Right lobe of liver (tissue), 6 donors: Measurements from ENCODE around the gene TEF. TPM values are rescaled to one million over a fixed set of nuclear protein-coding genes. Genes with fewer than 3 reads are reported as not detected.

Experiments used
- ATAC-seq, 4 donors: fragments of 200-7000 bp; cut with Tn5 transposase; one replicate each; pipeline ENCODE4 v1.9.1; 2020; ENCODE audit warnings: mild to moderate bottlenecking in 4 of 4, moderate library complexity in 4 of 4
- DNase-seq, 3 donors: peaks; one replicate each; pipeline ENCODE4 v3.0.0-alpha.2; 2020
- H3K27ac ChIP-seq, 3 donors: fragments of 200-600 bp; one replicate each; pipeline ENCODE4 v1.8.0; 2022
- H3K27me3 ChIP-seq, 2 donors: fragments of 200-600 bp; one replicate each; pipeline ENCODE4 v1.8.0; 2022
- H3K36me3 ChIP-seq, 4 donors: fragments of 200-600 bp; sonication (generic) in 1 of 4; one replicate each; pipeline versions ENCODE4 v1.5.1 to v1.8.0; 2017 to 2022; ENCODE audit warnings: control low read depth in 1 of 4
- H3K4me1 ChIP-seq, 4 donors: fragments of 200-600 bp; sonication (generic) in 1 of 4; one replicate each; pipeline versions ENCODE4 v1.5.1 to v1.8.0; 2017 to 2022; ENCODE audit warnings: control low read depth in 1 of 4
- H3K4me3 ChIP-seq, 3 donors: fragments of 200-600 bp; one replicate each; pipeline ENCODE4 v1.8.0; 2022
- H3K9me3 ChIP-seq, 4 donors: fragments of 200-600 bp; sonication (generic) in 1 of 4; one replicate each; pipeline versions ENCODE4 v1.5.1 to v1.8.0; 2017 to 2022; ENCODE audit warnings: control low read depth in 1 of 4
- CTCF ChIP-seq, 4 donors: fragments of 200-600 bp in 3 of 4; fragments of 450-650 bp in 1 of 4; IDR thresholded peaks; one replicate each; pipeline versions ENCODE4 v1.5.1 to v1.8.0; 2016 to 2022; ENCODE audit warnings: antibody characterized with exemption in 4 of 4, mild to moderate bottlenecking in 2 of 4
- POLR2A ChIP-seq: fragments of 450-650 bp; IDR thresholded peaks from one replicate; pipeline ENCODE4 v1.6.1; 2017; ENCODE audit warnings: antibody characterized with exemption, mild to moderate bottlenecking
- WGBS: methylation state at CpG from one replicate; pipeline ENCODE4 v1.1.6; 2018; ENCODE audit warnings: low coverage, low lambda C conversion rate; ENCODE audit not compliant: insufficient coverage; ENCODE audit errors: missing lambda C conversion rate; 5-methylcytosine and 5-hydroxymethylcytosine counted together
- intact Hi-C, 2 donors: fragments of 100-400 bp; cut with DNase I; formaldehyde crosslinking; loops; one replicate each; pipeline versions ENCODE4 v1.11.2 to v1.14.1; 2022
- total RNA-seq, 6 experiments: library from RNA; depleted of rRNA in 2 of 6; stranded (reverse); fragments of >200 nt in 2 of 6; fragmentation: NEBNext Ultra II Directional in 3 of 6; extraction: Animal tissue kit (Norgen Biotek cat#: 25700) in 3 of 6; gene quantifications; one replicate each; pipeline versions ENCODE4 v1.1.0 to v1.2.4, GENCODE V29; 2016 to 2023
- donor health status: DM: no; HTN: yes; CAD: no.
- donor health status: DM: no; HTN: no; CAD: no.
- donor health status: DM: no; HTN: no; CAD: no.
- donor health status: DM: no; HTN: yes; CAD: no.
- donor health status: DM: no; HTN: yes; CAD: no.

Gene TEF
- total RNA-seq, 6 experiments from 2014 or later, result 6.1 to 28.9 (median 15.5) TPM

DNA sequence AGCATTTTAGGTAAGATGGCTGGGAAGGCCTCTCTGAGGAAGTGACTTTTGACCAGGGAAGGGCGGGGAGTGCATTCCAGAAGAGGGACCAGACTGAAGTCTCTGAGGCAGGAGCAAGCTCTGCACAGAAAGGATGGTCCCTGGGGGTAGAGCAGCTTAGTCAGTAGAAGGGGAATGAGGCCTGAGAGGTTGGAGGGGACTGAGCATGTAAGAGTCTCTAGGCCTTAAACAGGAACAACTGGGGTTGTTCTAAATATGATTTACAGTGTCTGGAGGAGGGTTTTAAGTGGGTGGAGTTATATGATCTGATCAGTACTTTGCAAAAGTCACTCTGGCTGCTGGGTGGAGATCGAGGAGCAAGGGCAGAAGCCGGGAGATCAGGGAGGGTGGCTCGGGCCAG is 31.7 kb upstream of the TEF start:
- no peak for TF ChIP-seq POLR2A
- TF ChIP-seq CTCF (IDR thresholded peaks at IDR 0.05), result no peak
- Histone ChIP-seq H3K36me3 (peaks cover 0 to 61% (median 33%) of the 10 kb centered on the region in 4 donors), H3K27ac (no peak overlapping the region), H3K4me3 (no peak overlapping the region), H3K4me1 (peaks cover 0 to 29% (median 16%) of the 10 kb centered on the region in 4 donors), H3K9me3 (no peaks in the 10 kb centered on the region), H3K27me3 (no peaks in the 10 kb centered on the region)
- WGBS, result 89% methylated on average over 4 of the region's 4 CpGs
- no peak for ATAC-seq
- intact Hi-C loops, result no loop called here
- DNase-seq, result no peak

GRCh38 chr22:41351011-41351410 is 30.7 kb upstream of the TEF start:
- Histone ChIP-seq H3K36me3 (peaks cover 0 to 66% (median 31%) of the 10 kb centered on the region in 4 donors), H3K9me3 (no peaks in the 10 kb centered on the region), H3K4me3 (no peak overlapping the region), H3K27ac (no peak overlapping the region), H3K4me1 (peaks cover 0 to 24% (median 12%) of the 10 kb centered on the region in 4 donors), H3K27me3 (no peaks in the 10 kb centered on the region)
- ATAC-seq, result no peak
- no peak for TF ChIP-seq POLR2A
- TF ChIP-seq CTCF (IDR thresholded peaks at IDR 0.05), result no peak
- intact Hi-C loops, result no loop called here
- no peak for DNase-seq
- WGBS, result 88% methylated on average over 2 of the region's 5 CpGs

GRCh38 chr22:41352058-41352457 is 29.7 kb upstream of the TEF start:
- ATAC-seq, result peak in 1 of 4 donors; percentile 29
- TF ChIP-seq CTCF (IDR thresholded peaks at IDR 0.05) (no peak), POLR2A (no peak)
- peaks cover 0 to 13% (median 7%) of the 10 kb centered on the region in 4 donors for H3K4me1 ChIP-seq

DNA sequence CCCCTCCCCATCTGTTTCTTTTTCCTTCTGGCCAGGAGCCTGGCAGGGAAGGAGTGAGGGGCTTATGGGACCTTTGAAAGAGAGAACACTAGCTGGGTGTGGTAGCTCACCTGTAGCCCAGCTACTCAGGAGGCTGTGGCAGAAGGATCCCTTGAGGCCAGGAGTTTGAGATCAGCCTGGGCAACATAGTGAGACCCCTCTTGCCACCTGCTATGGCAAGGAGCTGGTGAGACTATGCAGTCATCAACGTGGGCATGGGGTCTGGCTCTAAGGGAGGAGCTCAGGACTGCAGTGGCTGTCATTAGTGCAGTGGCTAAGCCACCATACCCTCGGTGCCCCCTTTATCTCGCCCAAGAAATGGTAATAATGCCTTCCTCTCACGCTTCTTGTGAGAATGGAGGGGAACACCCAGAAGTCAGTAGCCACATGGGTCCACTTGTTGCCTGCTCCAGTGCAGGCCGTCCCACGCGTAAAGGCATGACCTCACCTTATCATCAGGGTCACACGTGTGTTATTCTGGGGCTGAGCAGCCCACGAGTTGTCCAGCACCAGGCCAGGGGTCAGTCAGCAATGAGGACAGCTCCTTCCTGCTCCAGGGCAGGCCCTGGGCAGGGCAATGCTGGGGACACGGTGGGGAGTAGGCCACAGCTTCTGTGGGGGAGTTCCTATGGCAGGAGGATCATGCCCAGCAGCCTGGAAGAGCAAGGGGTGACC is 27.7 kb upstream of the TEF start:
- no peaks in the 10 kb centered on the region for H3K9me3 ChIP-seq
- WGBS, result 0% methylated on average over 5 of the region's 10 CpGs
- DNase-seq (no peak), ATAC-seq (peak in 3 of 4 donors; percentile 38 to 53 (median 46))
- TF ChIP-seq CTCF (IDR thresholded peaks at IDR 0.05) (no peak), POLR2A (no peak)
- no peak overlapping the region for H3K4me3 ChIP-seq
- no peaks in the 10 kb centered on the region for H3K4me1 ChIP-seq
- intact Hi-C loops, result no loop called here
- H3K36me3 ChIP-seq, result peaks cover 0 to 73% (median 26%) of the 10 kb centered on the region in 4 donors
- no peak overlapping the region for H3K27ac ChIP-seq
- no peaks in the 10 kb centered on the region for H3K27me3 ChIP-seq

More at GRCh38 chr22:41352058-41352457, 29.7 kb upstream of the TEF start:
- peaks cover 0 to 73% (median 32%) of the 10 kb centered on the region in 4 donors for H3K36me3 ChIP-seq
- no peaks in the 10 kb centered on the region for H3K9me3 ChIP-seq
- intact Hi-C loops, result no loop called here
- 76% methylated on average over 6 of the region's 6 CpGs for WGBS
- H3K27me3 ChIP-seq, result no peaks in the 10 kb centered on the region
- no peak overlapping the region for H3K27ac ChIP-seq
- DNase-seq, result no peak
- H3K4me3 ChIP-seq, result no peak overlapping the region
